Activated naive CD8-positive, alpha-beta T cell treated with anti-CD3 and anti-CD28 coated beads, Interleukin-2, amount 10 ng/mL, durations not matched to agents 7 days and 5 days (primary cell): ENCODE measurements around the gene ZNF548. TPM values are rescaled to one million over a fixed set of nuclear protein-coding genes. Genes with fewer than 3 reads are reported as not detected.

Experiments used
- total RNA-seq, 2 experiments: library from RNA; stranded (reverse); gene quantifications; one replicate each; pipeline ENCODE4 v1.2.3, GENCODE V29; 2021

The ZNF548 gene
- total RNA-seq, 2 experiments from 2014 or later, result 50.2 to 55.0 TPM

Other genes with a start within 250 kb of the ZNF548 start
- not detected for gene ZIM3, start 244.7 kb upstream of the ZNF548 start, total RNA-seq
- gene DUXA, start 222.4 kb upstream of the ZNF548 start, total RNA-seq, result not detected
- gene ZNF264, start 198.4 kb upstream of the ZNF548 start, total RNA-seq, result 10 to 100 TPM; 50.7 to 55.9 TPM
- gene AURKC, start 158.8 kb upstream of the ZNF548 start, total RNA-seq, result 1 to 10 TPM; 1.5 to 2.4 TPM
- 10 to 100 TPM; 14.7 to 15.2 TPM for gene ZNF805, start 149.2 kb upstream of the ZNF548 start, total RNA-seq
- 10 to 100 TPM; 58.2 to 67.1 TPM for gene ZNF460, start 109.4 kb upstream of the ZNF548 start, total RNA-seq
- gene ZNF543, start 69.4 kb upstream of the ZNF548 start, total RNA-seq, result 10 to 100 TPM; 11.8 to 12.5 TPM
- gene ZNF304, start 38.6 kb upstream of the ZNF548 start, total RNA-seq, result 10 to 100 TPM; 15.3 to 15.4 TPM
- gene TRAPPC2B, start 26.3 kb upstream of the ZNF548 start, total RNA-seq, result 10 to 100 TPM; 13.2 to 13.6 TPM
- gene ZNF547, start 26.3 kb upstream of the ZNF548 start, total RNA-seq, result 1 to 10 TPM; 6.7 to 7.8 TPM
- gene ZNF17, start 21.3 kb downstream of the ZNF548 start, total RNA-seq, result 10 to 100 TPM; 19.0 to 24.9 TPM
- gene ZNF749, start 45.5 kb downstream of the ZNF548 start, total RNA-seq, result 10 to 100 TPM; 14.7 to 17.9 TPM
- gene VN1R1, start 67.3 kb downstream of the ZNF548 start, total RNA-seq, result under 1 TPM; 0.68 to 0.80 TPM
- gene ZNF772, start 87.7 kb downstream of the ZNF548 start, total RNA-seq, result 10 to 100 TPM; 13.7 to 13.8 TPM
- gene ZNF419, start 97.9 kb downstream of the ZNF548 start, total RNA-seq, result 10 to 100 TPM; 19.3 to 21.1 TPM
- 10 to 100 TPM; 15.7 to 15.9 TPM for gene ZNF773, start 110.1 kb downstream of the ZNF548 start, total RNA-seq
- gene ZNF549, start 137.5 kb downstream of the ZNF548 start, total RNA-seq, result 10 to 100 TPM; 13.6 to 13.8 TPM
- 10 to 100 TPM; 27.7 to 27.9 TPM for gene ZNF550, start 170.0 kb downstream of the ZNF548 start, total RNA-seq
- 10 to 100 TPM in 1 of 2 experiments, 1 to 10 TPM in 1; 10.0 to 10.5 TPM for gene ZNF416, start 189.1 kb downstream of the ZNF548 start, total RNA-seq
- 10 to 100 TPM; 17.9 TPM for gene ZIK1, start 194.3 kb downstream of the ZNF548 start, total RNA-seq
- gene ZNF530, start 210.0 kb downstream of the ZNF548 start, total RNA-seq, result 10 to 100 TPM; 14.0 to 14.2 TPM
- 10 to 100 TPM; 29.7 to 34.3 TPM for gene ZNF134, start 224.4 kb downstream of the ZNF548 start, total RNA-seq
- gene ZNF211, start 243.3 kb downstream of the ZNF548 start, total RNA-seq, result 10 to 100 TPM; 30.6 to 33.6 TPM